Stimulated activated CD4-positive, alpha-beta T cell treated with anti-CD3 and anti-CD28 coated beads, TNF-alpha, amount 100 ng/mL, for 4 hours (primary cell): Measurements from ENCODE around the gene CDK5.
"Not testable (repeated sequence)": the region's sequence is repeated elsewhere in the genome, so short reads cannot be mapped to it uniquely, and the experiment has no call there.

Experiments used
- DNase-seq, 3 experiments: peaks; one replicate each; pipeline ENCODE4 v3.0.0-alpha.2; 2020; ENCODE audit warnings: low read depth in 3 of 3

CDK5 gene

GRCh38 chr7:151056666-151057505 lies 811 bp downstream of the CDK5 start:
- DNase-seq, result no peak

GRCh38 chr7:151056283-151056665 lies 1.4 kb downstream of the CDK5 start:
- no peak for DNase-seq

- no peak for DNase-seq
These were observed 3.9 kb downstream of the CDK5 start for GRCh38 chr7:151053751-151054150.

- no peak for DNase-seq
These were observed 4.6 kb downstream of the CDK5 start for GRCh38 chr7:151053096-151053495.

GRCh38 chr7:151051108-151051507 lies 6.6 kb downstream of the CDK5 start:
- peak in 2 of 3 experiments; percentile 10 to 13 for DNase-seq

- DNase-seq, result no peak
These were observed 8.7 kb downstream of the CDK5 start for GRCh38 chr7:151048911-151049463.

GRCh38 chr7:151047976-151048815 lies 9.5 kb downstream of the CDK5 start, which contains the start of gene ASIC3:
Gene ASIC3 (plus strand): TSS chr7:151048531. CDS start chr7:151048886, 355 bp downstream.
- DNase-seq, result no peak

- no peak for DNase-seq
These were observed 10.8 kb downstream of the CDK5 start for GRCh38 chr7:151046603-151047573.

- DNase-seq, result no peak
These were observed 11.7 kb downstream of the CDK5 start for GRCh38 chr7:151045967-151046366.

- no peak for DNase-seq
These were observed 12.4 kb downstream of the CDK5 start for GRCh38 chr7:151045262-151045661.

- no peak for DNase-seq
These were observed 13.7 kb downstream of the CDK5 start for GRCh38 chr7:151043959-151044358.

GRCh38 chr7:151043449-151043848 lies 14.2 kb downstream of the CDK5 start:
- DNase-seq, result not testable (repeated sequence)

- no peak for DNase-seq
These were observed 16.9 kb downstream of the CDK5 start for GRCh38 chr7:151040616-151041375.

GRCh38 chr7:151039850-151040548 lies 17.7 kb downstream of the CDK5 start:
- DNase-seq, result no peak

- DNase-seq, result peak; percentile 52 to 63 (median 60)
These were observed 18.5 kb downstream of the CDK5 start for GRCh38 chr7:151038951-151039849.

GRCh38 chr7:151035902-151036301 lies 21.8 kb downstream of the CDK5 start:
- no peak for DNase-seq

- DNase-seq, result no peak
These were observed 22.5 kb downstream of the CDK5 start for GRCh38 chr7:151035026-151035717.
